Measurements from ENCODE around the gene ERN1.

ERN1 gene

GRCh38 chr17:64067657-64068056, 62.3 kb downstream of the ERN1 start:
- Histone ChIP-seq H3K36me3 (ENCODE audit: control insufficient read depth in 1 of 2, insufficient read depth in 2 of 2, low read length in 2 of 2) (peaks cover 12 to 28% of the 10 kb centered on the region in 2 experiments), H2BK120ac (ENCODE audit: insufficient read depth, low read length, poor library complexity) (no peak overlapping the region), H4K12ac (ENCODE audit: low read depth, low read length) (no peak overlapping the region), H3K27me3 (ENCODE audit: insufficient read depth, low read length) (no peaks in the 10 kb centered on the region), H3K79me2 (ENCODE audit: control insufficient read depth, insufficient read depth, low read length, poor library complexity) (no peaks in the 10 kb centered on the region), H3K9ac (ENCODE audit: low read length) (no peak overlapping the region), H2BK5ac (ENCODE audit: low read depth, low read length, poor library complexity) (no peak overlapping the region), H4K8ac (ENCODE audit: low read depth, low read length) (no peak overlapping the region), H3K4me2 (ENCODE audit: low read length) (no peak overlapping the region), H3K4me3 (ENCODE audit: low read depth, low read length) (no peak overlapping the region), H2AFZ (ENCODE audit: insufficient read depth, low read length, poor library complexity) (no peak overlapping the region), H3K23ac (ENCODE audit: low read length) (no peak overlapping the region), H3K27ac (ENCODE audit: low read depth, low read length) (no peak overlapping the region), H3K4me1 (ENCODE audit: control insufficient read depth in 1 of 2, insufficient read depth in 2 of 2, low read length in 2 of 2) (peaks cover 0 to 5% of the 10 kb centered on the region in 2 experiments), H2BK12ac (ENCODE audit: low read length) (no peak overlapping the region), H3K18ac (ENCODE audit: low read length) (no peak overlapping the region), H3K9me3 (ENCODE audit: insufficient read depth, low read depth, low read length) (peaks cover 7% of the 10 kb centered on the region), H3K14ac (ENCODE audit: low read length) (no peak overlapping the region), H3K79me1 (ENCODE audit: low read length) (peaks cover 3% of the 10 kb centered on the region), H4K91ac (ENCODE audit: low read depth, low read length) (no peak overlapping the region), H3K4ac (ENCODE audit: low read depth, low read length) (no peak overlapping the region), H2AK5ac (ENCODE audit: low read length) (no peak overlapping the region)
- WGBS (ENCODE audit: extremely low coverage, insufficient coverage, insufficient read length), result no CpG with 5 or more reads among the region's 3 CpGs
- no peak for DNase-seq

- Histone ChIP-seq H3K4ac (ENCODE audit: low read depth, low read length) (no peak overlapping the region), H3K23ac (ENCODE audit: low read length) (no peak overlapping the region), H3K4me3 (ENCODE audit: low read depth, low read length) (no peak overlapping the region)
Observed at GRCh38 chr17:64066716-64067115, 63.2 kb downstream of the ERN1 start.

GRCh38 chr17:64065161-64065560, 64.8 kb downstream of the ERN1 start:
- Histone ChIP-seq H3K9ac (ENCODE audit: low read length) (no peak overlapping the region), H3K79me2 (ENCODE audit: control insufficient read depth, insufficient read depth, low read length, poor library complexity) (no peaks in the 10 kb centered on the region), H3K27ac (ENCODE audit: low read depth, low read length) (no peak overlapping the region), H3K4me3 (ENCODE audit: low read depth, low read length) (no peak overlapping the region), H3K79me1 (ENCODE audit: low read length) (no peaks in the 10 kb centered on the region), H3K9me3 (ENCODE audit: insufficient read depth, low read depth, low read length) (peaks cover 7% of the 10 kb centered on the region), H3K18ac (ENCODE audit: low read length) (no peak overlapping the region), H4K12ac (ENCODE audit: low read depth, low read length) (no peak overlapping the region), H3K4ac (ENCODE audit: low read depth, low read length) (no peak overlapping the region), H2BK5ac (ENCODE audit: low read depth, low read length, poor library complexity) (no peak overlapping the region), H2BK120ac (ENCODE audit: insufficient read depth, low read length, poor library complexity) (no peak overlapping the region), H4K8ac (ENCODE audit: low read depth, low read length) (no peak overlapping the region), H3K27me3 (ENCODE audit: insufficient read depth, low read length) (no peaks in the 10 kb centered on the region), H2AFZ (ENCODE audit: insufficient read depth, low read length, poor library complexity) (no peak overlapping the region), H2AK5ac (ENCODE audit: low read length) (no peak overlapping the region), H3K14ac (ENCODE audit: low read length) (no peak overlapping the region), H3K36me3 (ENCODE audit: control insufficient read depth in 1 of 2, insufficient read depth in 2 of 2, low read length in 2 of 2) (peaks cover 5 to 22% of the 10 kb centered on the region in 2 experiments), H2BK12ac (ENCODE audit: low read length) (no peak overlapping the region), H3K4me1 (ENCODE audit: control insufficient read depth in 1 of 2, insufficient read depth in 2 of 2, low read length in 2 of 2) (peaks cover 0 to 8% of the 10 kb centered on the region in 2 experiments), H4K91ac (ENCODE audit: low read depth, low read length) (no peak overlapping the region), H3K4me2 (ENCODE audit: low read length) (no peak overlapping the region), H3K23ac (ENCODE audit: low read length) (no peak overlapping the region)
- DNase-seq, result no peak
- no CpG with 5 or more reads among the region's 8 CpGs for WGBS (ENCODE audit: extremely low coverage, insufficient coverage, insufficient read length)

More at GRCh38 chr17:64066716-64067115, 63.2 kb downstream of the ERN1 start:
- Histone ChIP-seq H3K79me2 (ENCODE audit: control insufficient read depth, insufficient read depth, low read length, poor library complexity) (no peaks in the 10 kb centered on the region), H3K36me3 (ENCODE audit: control insufficient read depth in 1 of 2, insufficient read depth in 2 of 2, low read length in 2 of 2) (peaks cover 12 to 26% of the 10 kb centered on the region in 2 experiments), H3K9me3 (ENCODE audit: insufficient read depth, low read depth, low read length) (peaks cover 7% of the 10 kb centered on the region), H3K4me2 (ENCODE audit: low read length) (no peak overlapping the region), H3K18ac (ENCODE audit: low read length) (no peak overlapping the region), H3K27me3 (ENCODE audit: insufficient read depth, low read length) (no peaks in the 10 kb centered on the region), H4K8ac (ENCODE audit: low read depth, low read length) (no peak overlapping the region), H2BK120ac (ENCODE audit: insufficient read depth, low read length, poor library complexity) (no peak overlapping the region), H2AK5ac (ENCODE audit: low read length) (no peak overlapping the region), H2BK5ac (ENCODE audit: low read depth, low read length, poor library complexity) (no peak overlapping the region), H4K91ac (ENCODE audit: low read depth, low read length) (no peak overlapping the region), H3K9ac (ENCODE audit: low read length) (no peak overlapping the region), H4K12ac (ENCODE audit: low read depth, low read length) (no peak overlapping the region), H3K14ac (ENCODE audit: low read length) (no peak overlapping the region), H2BK12ac (ENCODE audit: low read length) (no peak overlapping the region), H3K4me1 (ENCODE audit: control insufficient read depth in 1 of 2, insufficient read depth in 2 of 2, low read length in 2 of 2) (peaks cover 0 to 5% of the 10 kb centered on the region in 2 experiments), H3K79me1 (ENCODE audit: low read length) (peaks cover 2% of the 10 kb centered on the region), H3K27ac (ENCODE audit: low read depth, low read length) (no peak overlapping the region), H2AFZ (ENCODE audit: insufficient read depth, low read length, poor library complexity) (no peak overlapping the region)
- DNase-seq, result no peak
- no CpG with 5 or more reads among the region's 7 CpGs for WGBS (ENCODE audit: extremely low coverage, insufficient coverage, insufficient read length)

- H3K23ac ChIP-seq (ENCODE audit: low read length), result no peak overlapping the region
Observed at GRCh38 chr17:64064331-64064730, 65.6 kb downstream of the ERN1 start.

More at GRCh38 chr17:64064331-64064730, 65.6 kb downstream of the ERN1 start:
- no peaks in the 10 kb centered on the region for H3K79me1 ChIP-seq (ENCODE audit: low read length)
- no peak overlapping the region for H4K91ac ChIP-seq (ENCODE audit: low read depth, low read length)
- H3K27me3 ChIP-seq (ENCODE audit: insufficient read depth, low read length), result no peaks in the 10 kb centered on the region
- H2AFZ ChIP-seq (ENCODE audit: insufficient read depth, low read length, poor library complexity), result no peak overlapping the region
- H3K14ac ChIP-seq (ENCODE audit: low read length), result no peak overlapping the region
- H3K4me2 ChIP-seq (ENCODE audit: low read length), result no peak overlapping the region
- H3K36me3 ChIP-seq (ENCODE audit: control insufficient read depth in 1 of 2, insufficient read depth in 2 of 2, low read length in 2 of 2), result peaks cover 8 to 16% of the 10 kb centered on the region in 2 experiments
- H4K12ac ChIP-seq (ENCODE audit: low read depth, low read length), result no peak overlapping the region
- H3K4me1 ChIP-seq (ENCODE audit: control insufficient read depth in 1 of 2, insufficient read depth in 2 of 2, low read length in 2 of 2), result peaks cover under 1 to 9% of the 10 kb centered on the region in 2 experiments
- WGBS (ENCODE audit: extremely low coverage, insufficient coverage, insufficient read length), result no CpG with 5 or more reads among the region's 9 CpGs
- no peak overlapping the region for H3K18ac ChIP-seq (ENCODE audit: low read length)
- no peak for DNase-seq
- peak overlapping the region; percentile 13 for H4K8ac ChIP-seq (ENCODE audit: low read depth, low read length)
- H3K4ac ChIP-seq (ENCODE audit: low read depth, low read length), result no peak overlapping the region
- no peak overlapping the region for H3K27ac ChIP-seq (ENCODE audit: low read depth, low read length)
- no peak overlapping the region for H2BK120ac ChIP-seq (ENCODE audit: insufficient read depth, low read length, poor library complexity)
- no peak overlapping the region for H2BK12ac ChIP-seq (ENCODE audit: low read length)
- peaks cover 5% of the 10 kb centered on the region for H3K9me3 ChIP-seq (ENCODE audit: insufficient read depth, low read depth, low read length)
- H2AK5ac ChIP-seq (ENCODE audit: low read length), result no peak overlapping the region
- H2BK5ac ChIP-seq (ENCODE audit: low read depth, low read length, poor library complexity), result no peak overlapping the region
- no peak overlapping the region for H3K9ac ChIP-seq (ENCODE audit: low read length)
- H3K4me3 ChIP-seq (ENCODE audit: low read depth, low read length), result no peak overlapping the region
- no peaks in the 10 kb centered on the region for H3K79me2 ChIP-seq (ENCODE audit: control insufficient read depth, insufficient read depth, low read length, poor library complexity)
